GM21526 (cell line): ENCODE data around the gene RAI1.

ENCODE experiments used
- ATAC-seq: cut with Tn5 transposase; IDR thresholded peaks from one replicate; pipeline ENCODE4 v1.9.1; 2021; ENCODE audit warnings: moderate library complexity; ENCODE audit not compliant: unreplicated experiment, low FRiP score

Gene RAI1

GRCh38 chr17:17761894-17762743, 80.9 kb downstream of the RAI1 start:
- no peak for ATAC-seq

GRCh38 chr17:17762744-17763105, 81.5 kb downstream of the RAI1 start:
- no peak for ATAC-seq

GRCh38 chr17:17763136-17763535, 81.9 kb downstream of the RAI1 start:
- ATAC-seq = no peak

DNA sequence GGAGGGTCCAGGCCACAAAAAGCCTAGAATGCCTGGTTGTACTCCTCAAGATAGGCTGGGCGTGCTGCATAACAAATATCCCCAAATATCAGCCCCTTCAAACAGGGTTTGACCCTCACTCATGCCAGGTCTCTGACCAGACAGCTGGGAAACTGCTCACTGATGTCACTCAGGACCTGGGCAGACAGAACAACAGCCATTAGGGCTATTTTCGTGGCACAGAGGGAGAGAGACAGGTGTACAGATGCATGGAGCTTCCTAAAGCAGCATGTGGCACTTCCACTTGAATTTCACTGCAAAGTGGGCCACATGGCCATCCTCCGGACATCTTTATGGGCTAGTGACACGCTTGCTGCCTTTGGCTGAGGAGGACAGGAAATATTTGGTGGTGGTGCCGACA, 82.5 kb downstream of the RAI1 start:
- ATAC-seq = no peak

GRCh38 chr17:17765359-17766076, 84.3 kb downstream of the RAI1 start:
- ATAC-seq = no peak

DNA sequence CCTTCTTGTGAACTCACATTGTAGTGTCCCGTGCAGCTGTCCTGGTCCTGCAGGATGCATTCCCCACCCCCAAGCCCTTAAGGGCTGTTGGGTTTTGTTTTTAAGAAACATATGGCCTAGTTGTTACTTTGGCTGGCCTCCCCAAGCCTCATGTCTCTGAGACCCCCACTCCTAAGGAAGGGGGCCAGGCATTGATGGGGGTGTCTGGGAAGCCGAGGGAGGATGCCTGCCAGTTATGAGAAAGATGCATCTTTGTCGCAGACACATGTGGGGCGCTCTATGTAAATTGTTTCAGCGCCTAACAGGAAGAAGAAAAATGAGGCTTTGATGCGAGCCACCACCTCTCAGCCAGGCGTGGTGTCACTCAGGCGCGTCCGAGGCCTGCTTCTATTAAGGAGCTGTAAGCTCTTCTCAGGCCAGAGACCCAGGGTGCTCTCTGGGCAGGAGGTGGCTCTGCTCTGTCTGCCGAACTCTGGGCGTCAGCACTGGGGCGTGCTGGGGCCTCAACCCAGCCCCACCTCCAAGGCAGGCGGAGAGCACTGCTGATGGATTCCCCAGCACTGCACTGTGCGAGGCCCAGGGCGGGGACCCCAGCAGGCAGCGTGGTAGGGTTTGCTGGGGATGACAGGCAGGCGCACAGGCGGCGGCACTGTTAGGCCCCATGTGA, 85.0 kb downstream of the RAI1 start:
- ATAC-seq = no peak

DNA sequence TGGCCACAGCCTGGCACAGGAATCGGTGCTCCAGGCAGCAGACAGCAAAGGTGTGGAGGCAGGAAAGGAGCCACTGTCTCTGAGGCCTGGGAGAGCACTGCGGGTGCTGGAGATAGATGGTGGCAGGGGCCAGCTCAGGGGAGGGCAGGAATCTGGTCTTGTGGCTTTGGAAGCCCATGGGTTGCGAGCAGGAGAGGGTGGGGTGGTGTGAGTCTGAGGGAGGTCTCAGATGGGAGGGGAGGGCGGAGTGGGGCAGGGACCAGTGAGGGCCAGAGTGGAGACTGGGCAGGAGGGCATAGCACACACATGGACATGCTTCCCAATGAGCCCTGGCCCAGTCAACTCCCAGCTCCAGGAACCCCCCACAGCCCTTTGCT, 85.5 kb downstream of the RAI1 start:
- no peak for ATAC-seq

- no peak for ATAC-seq
Observed at GRCh38 chr17:17767154-17767869, 86.1 kb downstream of the RAI1 start.

DNA sequence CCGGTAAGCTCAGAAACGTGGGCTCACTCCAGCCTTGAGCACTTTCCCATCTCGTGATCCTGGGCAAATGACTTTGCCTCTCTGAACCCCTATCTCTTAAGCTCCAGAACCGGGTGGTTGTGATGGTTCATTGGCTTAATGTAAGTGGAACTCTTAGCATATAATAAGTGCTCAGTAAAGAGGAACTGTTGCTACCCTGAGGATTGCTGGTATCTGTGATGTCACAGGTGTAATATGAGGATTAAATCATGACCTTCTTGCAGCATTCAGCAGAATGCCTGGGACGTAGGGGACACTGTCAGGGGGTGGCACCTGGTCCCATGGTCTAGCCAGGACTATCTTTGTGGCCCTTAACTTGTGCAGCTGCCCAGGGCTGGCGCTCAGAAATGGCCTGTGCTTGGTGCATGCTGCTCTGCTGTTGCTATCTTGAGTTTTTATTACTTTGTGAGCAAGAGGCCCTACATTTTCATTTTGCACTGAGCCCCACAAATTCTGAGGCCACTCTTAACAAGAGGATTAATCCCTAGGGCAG, 86.7 kb downstream of the RAI1 start:
- no peak for ATAC-seq

- no peak for ATAC-seq
Observed at GRCh38 chr17:17768424-17769088, 87.3 kb downstream of the RAI1 start.

- ATAC-seq = no peak
Observed at GRCh38 chr17:17769869-17770631, 88.8 kb downstream of the RAI1 start.

- no peak for ATAC-seq
Observed at GRCh38 chr17:17770632-17771044, 89.4 kb downstream of the RAI1 start.

DNA sequence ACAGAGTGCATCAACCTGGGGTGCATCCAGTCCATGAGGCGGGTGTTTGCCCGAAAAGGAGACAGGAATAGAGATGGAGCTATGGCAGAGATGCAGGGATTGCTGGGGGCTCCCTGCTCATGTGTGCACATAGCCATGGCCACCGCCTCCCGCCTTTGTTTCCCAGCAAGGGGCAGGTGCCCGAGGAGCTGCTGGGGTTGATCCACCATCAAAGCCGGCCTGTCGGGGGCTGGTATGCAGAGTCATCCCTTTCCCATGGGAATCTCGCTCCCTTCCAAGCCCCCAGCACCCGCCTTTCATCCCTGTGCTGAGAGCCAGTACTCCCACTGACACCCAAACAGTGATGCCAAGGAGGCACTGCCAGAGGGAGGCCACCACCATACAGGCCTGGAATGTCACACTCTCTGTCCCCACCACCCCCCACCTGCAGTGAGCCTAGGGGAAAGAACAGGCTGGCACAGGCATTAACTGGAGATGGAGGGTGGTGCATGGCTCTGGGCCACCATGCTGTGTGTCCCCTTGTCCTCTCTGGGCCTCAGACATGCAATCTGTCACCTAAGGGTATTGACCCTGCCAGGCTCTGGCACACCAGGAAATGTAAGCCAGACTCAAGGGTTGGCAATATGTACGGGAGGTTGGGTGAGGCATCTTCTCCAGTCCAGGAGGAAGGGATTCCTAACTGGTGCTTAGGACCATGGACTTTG, 90.4 kb downstream of the RAI1 start:
- ATAC-seq = no peak

- no peak for ATAC-seq
Observed at GRCh38 chr17:17772231-17772630, 91.0 kb downstream of the RAI1 start.

- ATAC-seq = no peak
Observed at GRCh38 chr17:17774009-17774881, 93.0 kb downstream of the RAI1 start.

DNA sequence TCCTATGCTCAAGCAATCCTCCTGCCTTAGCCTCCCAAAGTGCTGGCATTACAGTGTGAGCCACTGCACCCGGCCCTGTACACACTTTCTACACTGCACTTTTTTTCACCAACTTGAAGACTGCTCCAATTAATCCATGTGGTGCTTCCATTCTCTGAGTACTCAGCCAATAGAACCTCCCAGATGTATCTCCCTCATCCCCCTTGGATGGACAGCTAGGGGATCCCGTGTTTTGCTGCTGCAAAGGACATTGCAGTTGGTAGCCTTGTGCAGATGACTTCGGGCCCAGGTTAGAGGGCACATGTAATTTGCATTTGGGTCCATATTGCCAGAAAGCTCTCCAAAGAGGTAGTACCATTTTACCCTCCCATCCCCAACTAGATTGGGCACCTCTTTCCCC, 95.6 kb downstream of the RAI1 start:
- ATAC-seq = no peak

DNA sequence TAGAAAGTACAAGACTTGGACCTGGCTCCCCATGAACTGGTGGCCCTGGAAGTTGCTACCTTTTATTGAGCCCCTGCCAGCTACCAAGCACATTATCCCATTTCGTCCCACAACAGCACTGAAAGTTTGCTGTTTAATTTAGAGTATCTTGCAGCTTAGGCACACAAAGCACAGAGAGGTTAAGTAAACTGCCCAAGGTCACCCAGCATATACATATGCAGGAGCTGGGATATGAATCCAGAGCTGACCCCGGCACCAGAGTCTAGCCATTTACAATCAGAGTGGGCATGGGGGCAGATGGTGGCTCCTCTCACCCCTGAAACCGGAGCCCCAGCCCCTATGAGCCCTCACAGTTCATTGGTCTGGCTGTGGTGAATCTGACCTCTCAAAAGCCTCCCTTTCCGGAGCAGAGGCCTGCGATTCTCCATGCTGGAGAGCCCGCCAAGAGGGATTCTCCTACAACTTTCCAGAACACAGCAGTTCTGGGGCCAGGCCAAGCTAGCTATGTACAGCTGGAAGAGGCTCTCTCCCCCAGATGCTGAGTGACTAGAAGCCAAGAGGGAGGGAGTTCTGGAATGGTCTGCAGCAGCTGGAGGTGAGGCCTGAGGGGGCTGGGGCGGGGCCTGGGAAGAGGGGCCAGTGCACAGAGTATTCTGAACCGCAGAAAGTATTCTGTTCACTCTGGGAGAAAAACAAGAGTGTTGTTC, 97.2 kb downstream of the RAI1 start:
- no peak for ATAC-seq
